ENCODE data around the gene KIF22.
A peak's percentile ranks its signal among the peaks of the same experiment; 100 is the strongest.

Gene KIF22

GRCh38 chr16:29804455-29805231, 14.1 kb downstream of the KIF22 start:
- DNase-seq: no peak

DNA sequence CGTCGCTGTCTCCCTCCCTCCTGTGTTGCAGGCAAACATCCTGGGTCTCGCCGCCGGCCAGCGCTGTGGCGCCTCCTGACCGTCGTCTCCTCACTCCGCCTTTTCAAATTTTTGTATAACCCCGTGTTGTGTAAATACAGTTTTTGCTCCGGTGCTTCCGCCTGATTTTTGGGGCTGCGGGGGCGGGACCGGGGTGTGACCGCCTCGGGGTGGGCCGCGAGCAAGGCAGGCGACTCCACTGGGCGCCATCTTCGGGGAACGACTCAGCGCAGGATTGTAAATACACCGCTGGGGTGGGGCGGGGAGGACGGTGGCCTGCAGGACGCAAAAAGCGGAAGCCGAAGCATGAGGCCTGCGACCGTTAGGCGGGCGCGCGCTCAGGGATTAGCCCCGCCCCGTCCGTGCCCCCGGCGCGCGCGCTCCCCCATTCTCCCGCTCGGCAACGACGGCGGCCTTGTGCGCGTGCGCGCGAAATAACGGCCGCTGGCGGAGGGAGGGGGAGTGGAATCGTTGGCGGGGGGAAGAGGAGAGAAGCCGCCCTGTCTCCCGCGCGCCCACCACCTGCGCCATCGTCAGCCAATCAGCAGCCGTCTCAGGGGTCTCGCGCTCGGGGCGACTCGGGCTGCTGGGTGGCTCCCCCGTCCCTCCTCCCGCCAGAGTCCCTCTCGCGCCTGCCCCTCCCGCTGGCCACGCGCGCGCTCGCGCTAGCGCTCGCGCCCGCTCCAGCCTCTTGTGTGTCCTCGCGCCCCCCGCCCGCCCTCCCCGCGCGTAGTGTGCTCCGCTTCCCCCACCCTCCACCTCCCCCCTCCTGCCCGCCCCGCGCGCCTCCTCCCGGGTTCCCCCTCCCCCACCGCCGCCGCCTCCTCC, 14.9 kb downstream of the KIF22 start:
- peak; percentile 99 for DNase-seq

- peak; percentile 90 for DNase-seq
Observed at GRCh38 chr16:29806099-29806579, 15.6 kb downstream of the KIF22 start, which contains the start of gene MAZ. Gene MAZ (plus strand): TSS chr16:29806529. CDS start chr16:29806702, 173 bp downstream.

- DNase-seq: peak; percentile 85
Observed at GRCh38 chr16:29806641-29807425, 16.3 kb downstream of the KIF22 start.

DNA sequence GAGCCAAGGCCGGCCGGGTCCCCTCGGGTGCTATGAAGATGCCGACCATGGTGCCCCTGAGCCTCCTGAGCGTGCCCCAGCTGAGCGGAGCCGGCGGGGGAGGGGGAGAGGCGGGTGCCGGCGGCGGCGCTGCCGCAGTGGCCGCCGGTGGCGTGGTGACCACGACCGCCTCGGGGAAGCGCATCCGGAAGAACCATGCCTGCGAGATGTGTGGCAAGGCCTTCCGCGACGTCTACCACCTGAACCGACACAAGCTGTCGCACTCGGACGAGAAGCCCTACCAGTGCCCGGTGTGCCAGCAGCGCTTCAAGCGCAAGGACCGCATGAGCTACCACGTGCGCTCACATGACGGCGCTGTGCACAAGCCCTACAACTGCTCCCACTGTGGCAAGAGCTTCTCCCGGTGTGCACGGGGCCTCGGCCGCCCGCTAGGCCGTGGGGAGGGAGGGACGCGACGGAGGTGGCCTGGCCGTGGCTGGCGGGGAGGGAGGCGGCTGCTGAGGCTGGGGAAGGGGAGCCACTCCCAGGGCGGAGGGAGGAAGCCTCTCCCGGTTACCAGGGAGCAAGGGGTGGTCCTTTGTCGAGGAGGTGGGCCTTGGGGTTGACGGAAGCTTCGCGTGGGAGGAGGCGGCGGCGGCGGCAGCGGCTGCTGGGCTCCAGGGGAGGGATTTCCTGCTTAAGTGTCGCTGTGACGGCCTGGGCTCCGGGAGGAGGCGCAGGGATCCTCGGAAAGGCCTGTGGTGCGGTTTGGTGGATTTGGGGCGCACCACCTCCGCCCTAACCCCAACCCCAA, 17.1 kb downstream of the KIF22 start:
- DNase-seq: peak; percentile 94

- DNase-seq: peak; percentile 74
Observed at GRCh38 chr16:29808219-29808900, 17.8 kb downstream of the KIF22 start.

GRCh38 chr16:29809031-29809747, 18.6 kb downstream of the KIF22 start:
- no peak for DNase-seq

- peak; percentile 79 for DNase-seq
Observed at GRCh38 chr16:29809850-29810698, 19.5 kb downstream of the KIF22 start.

DNA sequence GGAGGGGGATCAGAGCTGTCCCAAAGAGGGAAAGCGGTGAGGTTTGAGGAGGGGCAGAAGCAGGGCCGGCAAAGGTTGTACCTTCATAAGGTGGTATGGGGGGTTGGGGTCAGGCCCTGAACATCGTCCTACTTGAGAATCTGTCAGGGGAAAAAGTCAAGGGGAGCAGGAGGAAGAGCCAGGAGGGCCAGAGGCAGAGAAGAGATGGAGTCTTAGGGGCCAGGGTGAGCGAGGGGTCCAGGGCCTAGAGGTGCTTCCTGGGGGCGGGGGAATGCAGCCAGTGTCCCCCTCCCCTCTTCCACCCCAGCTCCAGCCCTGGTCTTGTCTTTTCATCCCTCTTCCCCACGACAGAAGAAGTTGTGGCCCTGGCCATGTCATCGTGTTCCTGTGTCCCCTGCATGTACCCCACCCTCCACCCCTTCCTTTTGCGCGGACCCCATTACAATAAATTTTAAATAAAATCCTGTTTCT, 20.2 kb downstream of the KIF22 start:
- DNase-seq: no peak

- peak; percentile 90 for DNase-seq
Observed at GRCh38 chr16:29811170-29811895, 20.8 kb downstream of the KIF22 start.

- DNase-seq: peak; percentile 83
Observed at GRCh38 chr16:29811896-29812665, 21.5 kb downstream of the KIF22 start, which contains the start of gene PRRT2. Gene PRRT2 (plus strand): TSS chr16:29812193. CDS start chr16:29813055, 862 bp downstream.

DNA sequence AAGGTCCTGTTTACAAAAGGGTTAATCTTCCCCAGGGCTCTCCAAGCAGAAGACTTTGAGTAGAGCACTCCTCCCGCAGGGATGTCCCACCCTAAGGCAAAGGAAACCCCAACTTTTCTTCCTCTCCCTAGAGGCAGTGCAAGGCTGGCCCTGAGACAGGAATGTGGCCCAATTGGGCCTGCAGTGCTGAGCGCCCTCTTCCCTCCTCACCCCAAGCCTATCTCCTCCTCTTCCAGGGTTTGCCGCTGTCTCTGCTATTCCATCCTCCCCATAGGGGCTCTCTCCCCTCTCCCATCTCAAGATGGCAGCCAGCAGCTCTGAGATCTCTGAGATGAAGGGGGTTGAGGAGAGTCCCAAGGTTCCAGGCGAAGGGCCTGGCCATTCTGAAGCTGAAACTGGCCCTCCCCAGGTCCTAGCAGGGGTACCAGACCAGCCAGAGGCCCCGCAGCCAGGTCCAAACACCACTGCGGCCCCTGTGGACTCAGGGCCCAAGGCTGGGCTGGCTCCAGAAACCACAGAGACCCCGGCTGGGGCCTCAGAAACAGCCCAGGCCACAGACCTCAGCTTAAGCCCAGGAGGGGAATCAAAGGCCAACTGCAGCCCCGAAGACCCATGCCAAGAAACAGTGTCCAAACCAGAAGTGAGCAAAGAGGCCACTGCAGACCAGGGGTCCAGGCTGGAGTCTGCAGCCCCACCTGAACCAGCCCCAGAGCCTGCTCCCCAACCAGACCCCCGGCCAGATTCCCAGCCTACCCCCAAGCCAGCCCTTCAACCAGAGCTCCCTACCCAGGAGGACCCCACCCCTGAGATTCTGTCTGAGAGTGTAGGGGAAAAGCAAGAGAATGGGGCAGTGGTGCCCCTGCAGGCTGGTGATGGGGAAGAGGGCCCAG, 22.4 kb downstream of the KIF22 start:
- DNase-seq: no peak

GRCh38 chr16:29813644-29814562, 23.4 kb downstream of the KIF22 start:
- no peak for DNase-seq

DNA sequence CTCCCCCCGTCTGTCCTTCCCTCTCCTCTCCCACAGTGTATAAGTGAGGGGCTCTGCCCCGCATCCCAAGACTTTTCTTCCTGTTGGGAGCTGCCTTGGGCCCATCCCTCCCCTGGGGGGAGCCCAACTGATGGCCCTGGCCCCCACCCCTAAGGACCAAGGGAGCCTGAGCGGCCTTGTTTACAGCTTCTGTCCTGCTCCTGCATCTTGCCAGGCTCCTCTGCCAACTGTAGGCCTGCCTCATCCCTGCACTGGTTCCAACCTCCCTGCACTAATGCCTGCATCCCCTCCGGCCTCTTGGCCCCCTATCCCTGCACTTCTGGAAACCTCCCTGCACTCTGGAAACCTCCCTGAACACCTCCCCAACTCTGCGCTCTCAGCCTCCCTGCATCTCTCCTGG, 24.0 kb downstream of the KIF22 start:
- no peak for DNase-seq

GRCh38 chr16:29815032-29815721, 24.6 kb downstream of the KIF22 start:
- DNase-seq: peak; percentile 85
